ENCODE data around the gene PLA2G4E.
A peak's percentile ranks its signal among the peaks of the same experiment; 100 is the strongest.

Gene PLA2G4E

DNA sequence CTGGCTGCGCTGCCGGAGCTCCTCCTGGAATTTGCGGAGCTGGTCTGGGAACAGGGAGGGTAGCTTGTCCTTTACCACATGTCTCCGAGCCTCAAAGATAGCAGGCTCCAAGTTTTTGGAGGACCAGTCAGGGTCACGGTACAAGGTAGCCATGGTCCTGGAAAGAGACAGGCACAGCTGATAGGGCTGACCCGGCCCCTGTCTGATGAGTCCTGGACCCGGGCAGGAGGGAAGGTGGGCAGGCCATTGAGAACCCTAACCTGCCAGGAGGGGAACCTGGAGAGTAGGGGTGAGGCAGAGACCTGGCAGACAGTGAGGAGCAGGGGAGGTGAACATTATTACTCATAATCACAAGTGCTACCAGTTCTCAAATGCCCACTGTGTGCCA, 28.0 kb downstream of the PLA2G4E start:
- no peak for DNase-seq (ENCODE audit: low spot score)

DNA sequence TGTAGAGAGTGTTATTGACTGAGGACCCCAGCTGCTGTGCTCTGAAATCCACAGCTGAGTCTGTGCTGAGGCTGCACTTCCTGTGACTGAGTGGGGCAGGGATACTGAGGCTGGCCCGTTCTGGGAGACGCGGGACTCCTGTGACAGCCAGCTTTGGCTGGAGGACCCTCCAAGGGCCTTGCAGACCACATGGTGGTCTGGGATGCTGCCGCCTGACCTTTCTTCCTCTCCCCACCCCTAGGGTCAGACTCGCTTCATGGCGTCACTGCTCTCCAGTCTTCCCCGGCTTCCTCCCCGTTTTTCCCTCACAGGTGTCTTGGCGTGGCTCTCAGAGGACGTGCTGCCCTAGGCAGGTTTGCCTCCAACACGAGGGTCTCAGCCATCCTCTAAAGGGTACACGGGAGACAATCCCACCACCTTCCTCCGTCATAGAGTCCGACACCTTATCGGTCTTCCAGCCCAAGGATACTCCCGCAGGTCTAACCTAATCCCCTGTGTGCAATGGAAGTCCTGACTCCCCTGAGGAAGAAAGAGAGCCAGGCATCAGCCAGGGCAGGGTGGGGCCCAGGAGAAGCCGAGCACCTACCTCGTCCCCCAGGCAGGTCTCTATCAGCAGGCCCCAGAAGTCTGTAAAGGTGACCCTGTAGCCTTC, 28.6 kb downstream of the PLA2G4E start:
- DNase-seq (ENCODE audit: low spot score): no peak

DNA sequence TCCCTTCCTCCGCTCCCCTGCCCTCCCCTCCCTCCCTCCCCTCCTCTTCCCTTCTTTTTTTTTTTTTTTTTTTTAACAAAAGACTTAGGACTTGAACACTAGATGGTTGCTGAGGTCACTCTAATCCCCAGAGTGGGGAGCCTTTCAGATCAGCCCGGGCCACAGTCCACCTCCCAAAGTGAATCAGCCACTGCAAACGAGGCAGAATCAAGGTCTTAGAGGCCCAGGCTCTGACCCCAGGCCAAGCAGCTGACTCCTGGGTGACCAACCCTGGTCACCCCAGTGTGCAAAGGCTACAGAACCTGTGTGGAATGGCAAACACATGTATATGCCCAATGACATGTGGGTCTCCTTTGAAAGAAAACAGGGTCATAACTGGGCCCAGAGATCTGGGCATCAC, 30.2 kb downstream of the PLA2G4E start:
- DNase-seq (ENCODE audit: low spot score): no peak

DNA sequence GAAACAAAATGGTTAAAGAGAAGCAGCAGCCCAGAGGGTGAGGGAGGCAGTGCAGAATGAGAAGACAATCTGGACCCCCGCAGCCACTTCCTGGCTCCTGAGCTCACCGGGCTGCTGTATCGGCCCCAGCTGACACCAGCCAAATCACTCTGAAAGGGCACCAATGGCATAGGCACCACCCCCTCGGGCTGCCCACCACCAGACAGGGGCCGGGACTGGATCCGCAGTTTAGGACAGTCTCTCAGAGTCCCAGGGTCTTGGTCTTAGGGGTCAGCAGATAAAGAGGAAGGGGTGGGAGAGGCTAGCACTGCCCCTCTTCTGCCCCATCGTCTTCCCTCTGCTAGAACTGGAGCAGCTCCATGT, 30.6 kb downstream of the PLA2G4E start:
- no peak for DNase-seq (ENCODE audit: low spot score)

DNA sequence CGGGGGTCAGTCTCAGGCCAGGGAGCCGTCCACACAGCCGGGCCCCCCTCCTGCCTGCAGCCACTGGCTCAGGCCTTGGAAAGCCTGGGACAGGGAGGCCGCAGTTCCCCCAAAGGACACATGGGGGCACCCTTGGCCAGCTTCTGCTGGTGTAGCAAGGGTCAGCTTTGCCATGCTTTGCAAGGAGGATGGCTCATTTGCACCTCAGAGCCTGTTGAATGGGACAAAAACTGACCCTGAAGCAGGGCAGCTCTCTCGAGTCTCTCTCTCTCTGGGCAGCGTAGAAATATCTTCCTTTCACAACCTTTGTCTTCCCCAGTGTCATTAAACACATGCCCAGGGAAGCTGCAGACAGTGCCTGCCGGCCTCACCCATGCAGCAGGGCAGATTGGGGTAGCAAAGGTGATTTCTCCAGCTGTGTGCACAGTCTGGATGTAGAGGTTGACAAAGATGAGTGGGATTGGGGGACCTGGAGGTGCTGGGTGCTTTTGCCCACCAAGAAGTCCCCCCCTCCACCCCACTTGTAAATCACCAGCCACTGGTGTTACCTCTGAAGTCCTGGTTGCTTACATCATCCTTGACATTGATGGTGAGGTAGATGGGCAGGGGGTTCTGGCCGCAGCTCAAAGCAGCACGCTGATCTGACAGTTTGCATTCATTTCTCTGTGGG, 31.1 kb downstream of the PLA2G4E start:
- peak; percentile 80 for DNase-seq (ENCODE audit: low spot score)

DNA sequence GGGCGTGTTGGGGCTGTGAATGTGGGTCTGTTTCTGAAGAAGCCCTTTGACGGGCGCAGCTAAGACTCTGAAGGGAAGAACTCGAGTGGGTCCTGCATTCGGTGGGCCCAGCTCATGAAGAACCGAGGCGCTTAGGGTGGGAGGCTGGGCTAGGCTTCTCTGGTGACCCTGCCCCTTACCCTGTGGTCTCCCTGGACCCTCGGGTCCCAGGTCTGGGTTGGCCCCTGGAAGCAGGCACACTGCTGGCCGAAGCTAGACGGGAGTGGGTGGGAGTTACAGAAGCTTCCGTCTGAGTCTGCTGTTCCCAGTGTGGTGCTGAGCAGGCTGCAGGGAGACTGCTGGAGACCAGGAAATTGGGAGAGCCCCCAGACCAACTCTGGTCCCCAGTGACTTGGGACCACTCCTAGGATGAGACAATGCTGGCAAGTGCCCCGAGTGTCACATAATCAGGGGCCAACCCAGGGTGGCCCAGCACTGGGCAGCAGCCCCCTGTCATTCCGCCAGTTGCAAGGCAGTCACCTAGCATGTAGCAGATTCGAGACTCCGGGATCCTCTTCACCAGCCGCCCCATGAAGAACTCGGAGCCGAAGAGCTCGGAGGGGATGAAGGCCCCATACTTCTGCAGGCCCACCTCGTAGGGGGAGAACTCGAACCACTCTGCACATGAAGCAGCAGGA, 31.8 kb downstream of the PLA2G4E start:
- DNase-seq (ENCODE audit: low spot score): no peak

DNA sequence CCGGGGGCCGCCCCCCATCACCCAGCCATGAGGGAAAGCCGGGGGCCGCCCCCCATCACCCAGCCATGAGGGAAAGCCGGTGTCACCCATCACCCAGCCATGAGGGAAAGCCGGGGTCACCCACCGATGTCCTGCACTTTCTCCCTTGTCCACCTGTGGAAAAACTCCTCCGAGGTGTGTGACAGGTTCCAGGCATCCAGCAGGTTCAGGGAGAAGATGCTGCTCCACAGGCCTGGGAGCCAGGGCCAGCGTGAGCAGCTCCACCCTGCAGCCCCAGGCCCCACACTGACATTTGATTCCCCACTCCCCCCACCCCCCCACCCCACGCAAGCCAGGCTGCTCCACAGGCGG, 32.9 kb downstream of the PLA2G4E start:
- no peak for DNase-seq (ENCODE audit: low spot score)

DNA sequence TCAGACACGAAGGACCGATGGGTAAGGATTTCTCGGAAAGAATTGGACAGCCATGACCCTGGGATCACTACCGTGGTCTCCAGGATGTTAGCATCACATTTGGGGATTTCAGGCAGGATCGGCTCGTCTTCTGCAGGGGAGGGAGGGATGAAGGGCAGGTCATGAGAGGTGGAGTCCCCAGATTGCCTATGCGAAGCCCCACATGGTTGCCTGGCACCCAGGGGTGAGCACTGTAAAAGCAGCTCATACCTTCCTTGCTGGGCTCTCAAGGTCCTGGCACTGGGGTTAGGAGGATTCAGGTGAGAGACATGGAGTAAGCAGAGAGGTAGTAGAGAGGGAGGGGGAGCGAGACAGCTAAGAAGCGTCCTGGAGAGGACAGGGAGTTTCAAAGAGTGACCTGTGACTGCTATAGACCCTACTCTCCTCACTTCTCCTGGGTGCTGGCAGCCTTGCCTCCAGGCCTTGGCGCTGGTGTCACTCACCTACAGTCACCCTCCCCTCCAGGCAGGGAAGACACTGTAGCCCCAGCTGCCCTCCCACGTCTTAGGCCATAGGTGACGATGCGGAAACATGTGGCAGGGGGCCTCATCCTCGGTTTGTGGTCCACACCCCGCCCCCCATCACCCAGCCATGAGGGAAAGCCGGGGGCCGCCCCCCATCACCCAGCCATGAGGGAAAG, 33.5 kb downstream of the PLA2G4E start:
- no peak for DNase-seq (ENCODE audit: low spot score)

DNA sequence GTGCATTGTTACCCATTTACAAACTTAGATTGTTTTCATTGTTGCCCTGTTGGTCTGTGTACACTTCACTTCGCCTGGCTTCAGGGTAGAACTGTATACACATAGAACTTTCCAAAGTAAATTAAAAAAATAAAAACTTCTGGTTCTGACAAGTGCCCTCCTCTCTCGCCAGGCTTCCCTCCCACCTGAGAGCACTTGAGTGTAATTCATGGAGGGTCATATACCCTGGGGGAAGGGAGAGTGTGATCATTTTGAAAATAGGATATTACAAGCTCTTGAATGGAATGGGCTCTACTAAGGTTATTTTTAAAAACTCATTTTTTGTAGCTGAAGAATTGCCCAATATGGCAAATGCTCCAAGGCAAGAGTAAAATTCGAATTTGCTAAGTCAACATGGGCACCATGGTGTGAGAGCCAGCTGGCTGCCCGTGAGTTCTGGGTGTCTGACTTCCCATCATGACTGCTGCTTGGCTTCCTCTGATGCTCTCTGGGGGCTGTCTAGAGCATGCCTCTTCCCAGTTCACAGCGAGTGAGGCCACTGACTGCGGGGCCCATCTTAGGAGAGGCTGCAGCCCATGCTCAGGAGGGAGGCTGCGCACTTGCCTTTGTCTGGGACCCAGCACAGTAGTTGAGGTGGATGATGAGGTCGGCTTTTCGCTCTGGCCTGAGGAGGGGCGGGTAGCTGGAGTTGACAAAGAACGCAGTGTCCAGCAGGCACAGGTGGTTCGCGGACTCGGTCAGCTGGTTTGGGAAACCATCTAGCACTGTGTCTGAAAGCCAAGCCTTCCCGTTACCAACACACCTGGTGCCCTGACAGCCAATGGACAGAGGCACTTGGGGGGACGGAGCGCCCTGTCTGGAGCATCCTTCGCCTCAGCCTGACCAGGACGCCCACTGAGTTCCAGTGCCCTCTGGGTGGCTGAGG, 35.3 kb downstream of the PLA2G4E start:
- no peak for DNase-seq (ENCODE audit: low spot score)

DNA sequence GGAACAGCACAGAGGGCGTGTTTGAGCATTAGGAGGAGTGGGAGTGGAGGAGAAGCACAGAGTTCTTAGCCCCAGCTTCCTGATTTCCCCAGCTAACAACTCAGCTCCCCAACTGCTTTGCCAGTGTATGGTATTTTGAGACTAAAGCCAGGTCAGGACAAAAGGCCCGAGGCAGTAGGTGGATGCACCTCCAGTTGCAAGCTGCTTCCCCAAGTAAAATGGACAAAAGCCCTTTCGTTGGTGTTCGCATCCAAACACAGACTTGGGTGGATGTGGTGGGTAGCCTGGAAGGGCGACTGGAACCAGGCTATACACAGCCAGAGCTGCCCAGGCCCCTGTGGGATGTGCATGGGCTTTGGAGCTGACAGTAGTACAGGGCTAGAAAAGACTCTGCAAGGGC, 36.2 kb downstream of the PLA2G4E start:
- DNase-seq (ENCODE audit: low spot score): no peak

DNA sequence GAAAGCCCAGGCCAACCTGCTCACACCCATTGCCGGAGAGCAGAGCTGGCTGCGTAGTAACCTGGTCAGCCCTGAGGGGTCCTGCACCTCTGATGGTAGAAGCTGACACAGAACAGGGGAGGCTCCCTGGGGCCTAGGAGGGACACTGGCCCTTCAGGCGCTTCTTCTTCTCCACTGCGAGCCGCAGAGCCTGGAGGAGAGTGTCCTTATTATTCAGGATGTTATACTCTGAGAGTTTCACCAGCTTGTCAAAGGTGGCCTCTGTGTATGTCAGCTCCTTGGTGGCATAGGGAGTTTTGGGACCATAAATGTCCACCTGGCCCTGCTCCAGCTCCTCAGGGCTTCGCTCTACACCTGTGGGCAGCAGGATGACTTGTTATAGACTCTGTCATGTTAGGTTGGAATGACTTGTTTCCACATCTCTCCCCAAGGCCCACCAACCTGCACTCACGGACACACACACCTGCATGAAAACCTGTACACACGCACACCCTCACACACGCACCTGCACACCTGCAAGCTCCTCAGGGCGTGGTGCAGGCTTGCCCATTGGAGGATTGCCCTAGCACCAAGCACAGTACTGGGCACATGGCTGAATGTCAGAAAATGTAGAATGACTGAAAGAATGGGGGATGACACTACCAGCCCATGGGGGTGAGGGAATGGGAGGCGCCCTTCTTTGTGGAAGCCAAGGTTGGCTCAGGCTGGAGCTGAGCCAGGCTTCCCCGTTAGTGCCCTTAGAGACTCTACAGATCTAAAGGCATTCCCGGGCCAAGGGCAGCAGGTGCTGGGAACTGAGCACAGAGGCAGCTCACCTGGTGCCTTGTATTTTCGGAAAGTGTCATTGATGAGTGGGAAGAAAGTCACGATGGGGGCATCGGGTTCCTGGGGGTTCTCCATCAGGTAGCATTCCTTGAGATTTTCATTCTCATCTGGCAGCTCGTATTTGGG, 36.9 kb downstream of the PLA2G4E start:
- no peak for DNase-seq (ENCODE audit: low spot score)

DNA sequence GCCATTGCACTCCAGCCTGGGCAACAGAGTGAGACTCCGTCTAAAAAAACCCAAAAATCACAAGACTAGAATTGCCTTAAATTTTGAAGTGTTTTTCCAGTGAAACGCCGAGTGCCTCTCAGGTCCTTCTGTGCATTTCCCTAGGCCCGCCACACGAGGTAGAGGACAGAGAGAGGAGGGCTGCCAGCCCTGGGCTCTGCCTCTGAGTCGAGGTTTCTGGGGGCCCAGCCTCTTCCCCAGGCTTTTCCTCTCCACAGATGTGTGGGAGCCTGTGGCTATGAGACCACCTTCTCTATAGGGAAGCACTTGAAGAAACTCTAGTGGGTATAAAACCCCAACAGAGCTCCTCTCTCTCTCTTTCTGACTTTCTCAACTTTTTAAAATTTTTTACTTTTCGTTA, 37.6 kb downstream of the PLA2G4E start:
- no peak for DNase-seq (ENCODE audit: low spot score)

DNA sequence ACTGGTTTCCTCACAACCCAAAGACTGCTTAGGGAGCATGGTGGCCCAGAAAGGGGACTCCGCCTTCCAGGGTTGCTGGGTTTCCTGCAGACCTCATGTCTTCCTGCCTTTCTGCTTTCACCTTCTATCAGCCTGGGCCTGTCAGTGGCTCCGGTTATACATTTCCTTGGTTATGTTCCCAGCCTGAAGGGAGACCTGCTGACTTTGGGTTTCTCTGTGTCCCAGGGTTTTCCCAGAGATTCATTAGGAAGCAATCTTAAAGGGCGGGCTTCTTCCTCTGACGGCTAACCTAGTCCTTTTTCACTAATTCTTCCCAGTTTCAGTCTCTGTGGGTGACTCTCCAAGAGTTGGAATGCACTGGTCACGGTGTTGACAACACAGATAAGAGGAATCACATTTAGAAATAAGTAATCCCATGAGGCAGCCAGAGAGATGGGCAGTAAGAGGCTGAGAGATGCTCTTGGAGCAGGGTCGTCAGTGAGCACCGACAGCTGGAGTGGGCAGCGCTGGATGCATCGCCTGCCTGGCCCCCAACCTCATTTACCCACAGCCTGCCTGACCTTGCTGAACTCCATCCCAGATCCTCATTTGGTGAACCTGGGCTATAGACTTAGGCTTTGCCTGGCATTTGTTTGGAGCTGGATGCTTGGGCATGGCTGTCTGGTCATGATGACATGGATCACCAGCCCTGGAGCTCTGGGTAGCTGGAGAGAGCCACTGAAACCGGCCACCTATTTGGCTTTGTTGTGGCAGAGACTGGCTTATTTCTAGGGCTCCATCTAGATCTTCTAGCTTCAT, 38.5 kb downstream of the PLA2G4E start:
- no peak for DNase-seq (ENCODE audit: low spot score)

DNA sequence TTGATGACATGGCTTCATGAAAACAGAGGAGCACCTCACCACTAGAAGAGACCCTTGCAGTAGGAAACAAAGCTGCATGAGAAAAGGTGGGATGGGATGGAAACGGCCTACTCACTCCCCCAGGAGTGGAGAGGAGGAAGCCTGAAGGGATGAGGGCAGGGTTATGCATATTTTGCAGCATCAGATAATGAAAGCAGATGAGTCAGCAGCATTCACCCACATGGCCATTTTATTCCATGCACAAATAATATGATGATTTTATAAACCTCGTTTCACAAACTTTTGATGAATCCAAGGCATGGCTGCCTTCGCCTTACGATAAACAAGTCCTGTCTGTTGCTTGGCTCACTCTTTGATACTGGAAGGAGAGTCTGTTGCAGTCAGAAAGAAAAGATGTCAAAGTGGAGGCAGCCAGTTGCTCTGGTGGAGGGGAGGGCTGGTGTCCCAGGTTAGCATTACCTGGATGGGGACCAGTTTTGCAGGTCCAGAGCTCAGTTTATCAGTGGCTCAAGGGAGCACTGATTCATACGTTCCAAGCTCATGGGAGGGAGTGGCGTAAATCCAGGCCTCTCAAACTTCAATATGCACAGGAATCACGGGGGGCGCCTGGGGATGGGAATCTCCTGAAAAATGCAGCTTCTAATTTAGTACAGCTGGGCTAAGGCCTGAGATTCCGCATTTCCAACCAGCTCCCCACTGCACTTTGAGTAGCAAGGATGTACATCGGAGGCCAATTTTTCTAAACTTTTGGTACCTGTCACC, 39.3 kb downstream of the PLA2G4E start:
- DNase-seq (ENCODE audit: low spot score): no peak

DNA sequence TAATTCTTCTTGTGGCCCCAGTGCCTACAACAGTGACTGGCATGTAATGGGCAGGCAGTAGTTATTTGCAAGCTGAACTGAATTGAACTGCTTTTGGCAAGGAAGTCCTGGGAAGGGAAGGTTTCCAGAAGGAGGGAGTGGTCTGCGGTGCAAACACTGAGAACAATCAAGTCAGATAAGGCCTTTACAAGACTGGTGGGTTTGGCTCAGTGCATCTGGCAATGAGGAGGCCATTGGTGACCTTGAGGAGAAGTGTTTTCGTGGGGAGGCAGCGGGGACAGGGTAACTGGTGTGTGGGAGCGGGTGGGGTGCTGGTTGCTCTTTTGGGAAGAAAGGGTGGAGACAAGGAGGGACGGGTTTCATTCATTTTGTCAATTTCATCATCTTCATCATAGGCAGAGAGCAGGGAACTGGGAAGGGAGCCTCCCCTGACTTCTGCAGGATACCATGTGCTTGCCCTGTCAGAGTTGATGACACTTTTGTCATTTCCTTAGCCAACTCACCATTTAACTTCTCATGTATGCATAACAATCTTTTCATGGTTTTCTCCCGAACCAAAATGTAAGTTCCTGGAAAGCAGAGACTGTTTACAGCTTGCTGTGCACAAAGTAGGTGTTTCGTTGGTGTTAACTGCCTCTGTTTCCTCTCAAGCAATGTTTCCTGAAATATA, 40.1 kb downstream of the PLA2G4E start:
- DNase-seq (ENCODE audit: low spot score): no peak

DNA sequence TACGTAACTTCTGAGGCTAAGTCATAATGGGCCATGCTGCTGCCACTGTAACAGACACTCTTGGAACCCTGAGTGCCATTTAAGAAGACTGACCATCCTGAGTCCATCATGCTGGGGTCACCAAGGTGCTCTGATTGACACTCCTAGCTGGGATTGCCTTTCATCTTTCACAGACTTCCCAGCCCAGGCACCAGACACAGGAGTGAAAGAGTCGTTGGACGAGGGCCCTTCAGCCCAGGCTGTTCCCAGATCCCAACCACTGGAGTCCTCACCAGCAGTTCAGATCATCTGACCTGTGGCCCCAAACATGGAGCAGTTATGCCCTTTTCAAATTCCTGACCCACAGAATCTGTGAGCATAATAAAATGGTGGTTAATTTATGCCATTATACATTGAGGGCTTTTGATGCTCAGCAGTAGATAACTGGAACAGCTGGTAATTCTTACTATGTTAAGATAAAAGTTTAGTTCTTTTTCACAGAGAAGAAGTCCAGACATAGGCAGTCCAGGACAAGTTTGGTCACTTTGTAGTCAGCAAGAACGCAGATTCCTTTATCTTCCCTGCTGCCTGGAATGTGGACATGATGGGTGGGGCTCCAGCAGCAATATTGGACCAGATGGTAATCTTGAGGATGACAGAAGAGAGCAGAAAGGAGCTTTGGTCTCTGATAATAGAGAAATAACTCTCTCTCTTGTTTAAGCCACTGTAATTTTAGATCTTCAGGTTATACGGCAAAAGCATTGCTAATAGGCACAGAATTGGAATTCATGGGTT, 41.2 kb downstream of the PLA2G4E start:
- no peak for DNase-seq (ENCODE audit: low spot score)

DNA sequence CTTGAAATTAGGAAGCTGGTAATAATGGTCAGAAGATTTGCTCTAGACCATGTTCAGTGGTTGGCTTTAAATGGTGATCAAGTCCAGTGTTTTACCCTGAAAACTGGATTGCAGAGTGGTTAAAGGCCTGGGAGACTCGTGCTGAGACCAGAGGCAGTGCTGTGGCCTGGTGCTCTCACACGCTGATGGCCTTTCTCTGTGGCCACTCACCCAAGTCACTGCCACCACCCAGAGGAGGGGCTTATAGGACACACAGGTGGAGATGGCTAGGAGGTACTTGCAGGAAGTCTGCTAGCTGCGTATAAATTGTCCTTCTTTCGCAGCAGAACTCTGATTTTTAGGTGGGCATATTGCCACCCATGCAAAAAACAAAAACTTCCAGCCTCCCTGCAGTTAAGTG, 42.3 kb downstream of the PLA2G4E start:
- no peak for DNase-seq (ENCODE audit: low spot score)

Measured in HuH-7.5 (cell line).